GM18907 (cell line): ENCODE results near the gene SERPINI2.
A peak's percentile ranks its signal among the peaks of the same experiment; 100 is the strongest.
"Not testable (repeated sequence)": the region's sequence is repeated elsewhere in the genome, so short reads cannot be mapped to it uniquely, and the experiment has no call there.

ENCODE experiments used
- ATAC-seq: cut with Tn5 transposase; IDR thresholded peaks from one replicate; pipeline ENCODE4 v1.9.1; 2021; ENCODE audit warnings: mild to moderate bottlenecking, moderate library complexity; ENCODE audit not compliant: unreplicated experiment

The SERPINI2 gene

DNA sequence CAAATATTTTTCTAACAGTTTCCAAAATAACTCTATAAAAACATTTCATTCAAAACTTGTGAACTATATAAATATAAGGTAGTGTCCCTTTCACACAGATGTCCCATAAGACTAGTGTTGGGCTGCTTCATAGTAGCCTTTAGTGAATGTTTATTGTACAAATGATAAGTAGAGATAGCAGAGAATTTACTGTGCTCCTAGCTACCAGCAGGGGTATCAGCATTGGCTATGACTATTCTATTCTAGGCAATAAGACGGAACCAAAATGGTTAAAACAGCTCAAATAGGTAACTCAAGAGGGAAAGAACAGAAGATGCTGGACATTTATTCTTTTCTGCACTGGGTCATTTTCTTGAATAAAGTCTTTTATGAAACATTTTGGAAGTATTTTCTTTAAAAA is 22.6 kb downstream of the SERPINI2 start:
- ATAC-seq, result no peak

DNA sequence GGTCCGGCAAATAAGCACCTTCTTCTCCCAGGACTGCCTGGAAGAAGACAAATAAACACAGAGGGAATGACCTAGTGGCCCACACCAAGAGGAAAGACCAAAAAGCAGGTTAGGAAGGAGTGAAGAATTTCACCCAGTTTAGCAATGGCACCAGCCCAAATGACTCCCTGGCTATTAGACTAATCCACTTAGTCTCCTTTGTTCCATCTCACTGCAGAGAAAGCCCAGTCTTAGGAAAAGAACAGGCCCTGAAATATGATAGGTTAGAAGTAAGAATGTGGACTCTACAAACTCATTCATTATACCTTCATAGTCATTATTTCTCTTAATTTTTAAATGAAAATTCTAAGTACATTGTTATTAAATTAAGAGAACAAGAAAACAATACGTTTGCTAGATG is 23.2 kb downstream of the SERPINI2 start:
- ATAC-seq, result no peak

DNA sequence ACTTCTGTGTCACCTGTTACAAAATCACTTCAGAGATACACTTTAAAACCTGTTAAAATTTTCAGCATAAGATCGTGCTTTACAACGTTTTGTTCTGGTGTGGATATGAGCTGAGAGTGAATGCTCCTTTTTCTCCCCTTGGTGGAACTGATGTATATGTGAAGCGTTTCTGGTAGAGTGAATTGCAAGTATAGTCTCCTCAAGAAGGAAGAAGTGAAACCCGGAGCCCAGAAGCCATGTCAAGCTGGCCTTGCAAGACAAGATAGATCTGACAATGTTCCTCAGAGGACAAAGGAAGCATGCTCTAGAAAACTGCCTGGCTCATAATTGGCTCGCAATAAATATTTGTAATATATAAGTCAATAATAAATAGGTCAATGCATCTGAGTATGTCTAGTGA is 23.6 kb downstream of the SERPINI2 start:
- ATAC-seq, result no peak

DNA sequence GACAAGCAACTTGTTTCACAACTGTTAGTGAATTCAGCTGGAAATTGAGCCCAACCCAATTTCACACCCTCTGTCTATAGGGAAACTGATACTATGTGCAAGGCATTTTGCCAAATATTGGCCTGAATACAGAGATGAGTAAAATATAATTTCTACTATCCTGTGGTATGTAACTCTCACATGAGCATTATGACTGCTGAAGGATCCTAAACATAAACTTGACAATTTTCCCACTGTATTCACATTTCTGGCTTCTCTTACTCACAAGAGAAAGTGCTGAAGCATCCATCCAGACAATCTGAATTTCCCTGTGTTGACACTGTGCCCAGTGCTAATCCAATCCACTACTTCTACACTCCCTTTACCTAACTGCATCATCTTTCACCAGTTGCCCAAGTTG is 28.4 kb downstream of the SERPINI2 start:
- ATAC-seq, result no peak

DNA sequence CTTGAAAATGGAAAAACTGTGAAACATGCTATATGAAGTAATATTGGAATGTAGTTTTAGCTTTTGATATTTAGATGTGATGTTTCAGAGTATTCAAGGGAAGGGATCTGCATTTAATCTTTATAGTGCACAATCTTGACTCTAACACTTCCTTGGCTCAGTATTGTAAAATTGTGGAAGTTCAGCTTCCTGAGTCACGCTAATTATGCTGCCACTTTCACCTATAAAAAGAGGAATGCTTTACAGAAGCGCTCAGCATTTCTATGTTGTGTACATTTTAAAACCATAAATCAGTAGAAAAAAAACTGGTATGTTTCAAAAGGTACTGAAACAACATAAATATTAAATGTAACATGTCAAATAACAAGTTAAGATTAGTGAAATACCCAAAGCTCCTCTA is 32.6 kb downstream of the SERPINI2 start:
- no peak for ATAC-seq

DNA sequence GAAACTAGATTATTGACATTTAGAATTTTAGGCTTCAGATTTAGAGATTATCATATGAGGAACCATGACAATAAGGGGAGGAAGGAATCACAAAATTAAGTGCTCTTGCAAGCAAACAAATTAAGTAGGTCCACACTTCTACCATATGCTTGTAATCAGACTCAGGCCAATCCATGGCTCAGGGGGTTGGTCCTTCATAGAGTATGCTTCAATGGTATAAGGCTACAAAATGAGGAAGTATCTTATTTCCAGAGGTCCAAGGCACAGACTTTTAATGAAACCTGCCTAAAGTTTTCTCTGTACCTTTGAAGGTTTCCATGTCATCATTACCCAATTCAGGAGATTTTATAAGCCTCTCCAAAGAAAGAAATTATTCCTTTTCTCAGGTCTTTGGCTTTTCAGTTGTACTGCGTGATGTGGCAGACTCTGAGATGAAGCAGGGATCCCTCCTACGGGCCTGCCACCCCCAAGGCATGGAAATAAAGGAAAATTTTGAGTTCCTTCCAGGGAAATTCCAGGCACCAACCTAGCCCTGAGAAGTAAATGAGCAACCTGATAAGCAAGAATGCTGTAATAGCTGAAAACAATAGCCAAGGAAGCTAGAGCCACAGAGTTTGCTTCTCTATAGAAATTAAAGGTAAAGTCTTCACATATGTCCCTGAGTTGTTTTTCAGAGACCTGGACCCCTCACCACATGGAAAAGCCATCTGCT is 36.3 kb downstream of the SERPINI2 start:
- ATAC-seq, result no peak

DNA sequence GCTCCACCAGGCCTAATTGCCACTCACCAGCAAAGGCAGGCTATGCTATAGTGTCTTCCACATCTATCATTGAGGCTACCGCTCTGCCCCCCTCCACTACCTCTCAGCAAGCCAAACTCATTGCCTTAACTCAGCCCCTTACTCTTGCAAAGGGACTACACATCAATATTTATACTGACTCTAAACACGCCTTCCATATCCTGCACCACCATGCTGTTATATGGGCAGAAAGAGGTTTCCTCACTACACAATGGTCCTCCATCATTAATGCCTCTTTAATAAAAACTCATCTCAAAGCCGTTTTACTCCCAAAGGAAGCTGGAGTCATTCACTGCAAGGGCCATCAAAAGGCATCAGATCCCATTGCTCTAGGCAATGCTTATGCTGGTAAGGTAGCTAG is 46.9 kb downstream of the SERPINI2 start:
- ATAC-seq, result not testable (repeated sequence)

DNA sequence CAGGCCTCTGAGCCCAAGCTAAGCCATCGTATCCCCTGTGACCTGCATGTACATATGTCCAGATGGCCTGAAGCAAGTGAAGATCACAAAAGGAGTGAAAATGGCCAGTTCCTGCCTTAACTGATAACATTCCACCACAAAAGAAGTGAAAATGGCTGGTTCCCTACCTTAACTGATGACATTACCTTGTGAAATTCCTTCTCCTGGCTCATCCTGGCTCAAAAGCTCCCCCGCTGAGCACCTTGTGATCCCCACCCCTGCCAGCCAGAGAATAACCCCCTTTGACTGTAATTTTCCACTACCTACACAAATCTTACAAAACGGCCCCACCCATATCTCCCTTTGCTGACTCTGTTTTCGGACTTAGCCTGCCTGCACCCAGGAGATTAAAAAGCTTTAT is 51.4 kb downstream of the SERPINI2 start:
- not testable (repeated sequence) for ATAC-seq

DNA sequence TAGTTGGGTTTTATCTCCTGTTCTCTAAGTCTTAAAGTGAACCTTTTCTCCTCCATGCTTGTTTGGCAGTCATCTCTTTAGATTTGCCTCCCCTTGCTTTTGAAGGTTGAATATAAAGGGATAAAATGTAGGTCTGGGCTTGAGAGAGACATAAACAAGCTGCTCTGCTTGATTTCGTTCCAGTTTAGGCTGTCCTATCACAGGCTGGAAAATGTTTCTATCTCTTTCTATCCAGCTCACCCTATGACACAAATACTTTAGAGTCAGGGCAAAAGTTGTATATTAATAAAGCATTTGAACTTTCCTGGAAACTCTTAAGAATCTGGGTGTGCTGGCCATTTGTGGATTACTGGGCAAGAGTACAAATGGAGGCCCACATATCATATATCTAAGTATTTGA is 64.2 kb downstream of the SERPINI2 start:
- ATAC-seq, result no peak

DNA sequence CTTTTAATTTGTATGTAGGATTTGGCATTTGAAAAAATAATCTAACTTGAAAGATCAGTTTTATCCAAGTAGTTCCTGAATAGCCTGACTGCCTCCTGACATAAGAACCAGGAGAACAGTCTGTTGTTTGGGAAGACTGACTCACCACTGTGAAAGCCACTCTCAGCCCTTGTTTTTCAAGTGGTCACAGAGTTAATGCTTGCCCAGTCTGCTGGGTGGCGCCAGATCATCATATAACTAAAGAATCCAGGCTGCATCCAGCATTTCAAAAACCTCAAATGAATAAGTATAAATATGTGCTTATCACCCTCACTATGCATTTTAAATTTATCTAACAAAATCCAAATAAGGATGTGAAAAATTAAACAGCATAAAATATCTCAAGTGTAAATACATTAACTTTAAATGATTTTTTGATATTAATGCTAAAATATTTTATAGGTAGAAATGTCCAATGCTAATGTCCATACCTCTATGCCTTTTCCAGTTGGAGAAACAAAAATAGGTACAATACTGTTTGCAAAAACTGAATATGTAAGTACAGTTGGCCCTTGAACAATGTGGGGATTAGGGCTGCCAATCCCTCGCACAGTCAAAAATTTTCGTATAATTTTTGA is 66.9 kb downstream of the SERPINI2 start:
- ATAC-seq, result peak; percentile 57

DNA sequence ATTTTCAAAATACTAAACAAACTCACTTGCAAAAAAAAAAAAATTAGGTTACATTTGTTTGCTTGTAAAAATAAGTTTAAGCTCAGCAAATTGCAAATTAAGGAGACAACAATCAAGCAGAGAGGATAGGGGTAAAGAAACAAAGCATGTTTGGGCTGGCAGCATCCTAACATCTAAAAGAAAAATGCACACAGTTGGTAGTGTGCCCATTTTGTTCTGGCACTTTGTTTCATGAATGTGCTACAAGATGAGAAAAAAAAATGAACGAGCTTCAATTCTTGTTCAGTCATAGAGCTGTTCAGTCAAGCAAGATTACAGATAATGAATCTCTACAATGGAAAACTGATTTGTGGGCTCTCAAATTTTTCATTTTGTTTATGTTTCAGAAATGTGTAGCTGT is 76.0 kb downstream of the SERPINI2 start:
- ATAC-seq, result no peak

DNA sequence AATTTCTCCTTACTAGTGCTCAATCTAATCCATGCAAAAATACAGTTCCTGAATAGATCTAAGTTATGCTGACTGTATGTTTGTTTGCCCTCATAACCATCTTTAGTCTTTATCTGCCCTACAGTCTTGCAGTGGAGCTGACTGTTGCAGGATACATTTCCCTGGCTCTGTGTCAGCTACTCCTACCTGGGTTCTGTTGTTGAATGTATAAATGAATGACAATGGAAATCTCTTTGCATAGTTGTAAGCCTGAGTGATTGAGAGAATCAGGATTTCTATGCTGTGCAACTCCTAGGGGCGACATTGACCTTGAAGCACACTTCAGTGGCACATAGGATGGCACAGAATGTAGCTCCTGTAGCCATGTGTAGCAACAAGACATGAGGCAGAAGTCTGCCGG is 77.8 kb downstream of the SERPINI2 start:
- no peak for ATAC-seq

DNA sequence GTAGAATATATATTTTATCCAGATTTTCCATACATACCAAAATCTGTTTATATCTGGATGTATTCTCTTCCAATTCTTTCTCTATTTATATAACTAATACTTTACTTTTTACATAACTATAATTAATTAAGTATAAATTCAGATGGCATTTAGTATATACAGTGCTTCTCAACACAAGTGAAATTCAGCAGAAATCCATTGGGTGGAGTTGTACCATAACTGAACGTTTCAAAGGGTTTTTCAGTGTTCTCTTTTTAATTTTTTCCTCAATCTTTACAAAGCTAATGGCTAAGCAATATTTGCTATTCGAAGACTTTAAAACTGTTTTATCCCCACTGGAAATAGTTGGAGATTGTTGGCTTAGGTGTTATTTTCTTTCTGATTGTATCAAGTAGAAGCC is 79.8 kb downstream of the SERPINI2 start:
- ATAC-seq, result no peak
